OCI-LY7 (cell line): Measurements from ENCODE around the gene EGR4. TPM values are rescaled to one million over a fixed set of nuclear protein-coding genes. Genes with fewer than 3 reads are reported as not detected.
"Not testable (repeated sequence)": the region's sequence is repeated elsewhere in the genome, so short reads cannot be mapped to it uniquely, and the experiment has no call there.

Experiments used
- BruUV-seq: library from RNA; stranded (reverse); fragments of 400-500 nt; replicated peaks from 2 replicates; lab custom pipeline; 2021; lab: Mats Ljungman, UMichigan
- CTCF ChIA-PET: fragments of 300-600 bp; sonication (Branson Sonifier 250); formaldehyde crosslinking; loops from one replicate; lab custom pipeline; 2022; ENCODE audit warnings: antibody characterized with exemption; ENCODE audit not compliant: unreplicated experiment; lab: Charles Lee
- POLR2A ChIA-PET: fragments of 300-600 bp; sonication (Branson Sonifier 250); formaldehyde crosslinking; loops from one replicate; lab custom pipeline; 2022; ENCODE audit warnings: antibody characterized with exemption; lab: Charles Lee
- DNase-seq: peaks from one replicate; pipeline ENCODE4 v3.0.0-alpha.2; 2015; ENCODE audit warnings: low spot score
- H2AFZ ChIP-seq: fragments of 200-600 bp; sonication (generic), shearing (Covaris generic); 2 replicates; pipeline ENCODE4 v1.6.1; 2014; ENCODE audit warnings: mild to moderate bottlenecking, antibody characterized with exemption, low read length, moderate library complexity
- H3K27ac ChIP-seq: fragments of 200-600 bp; sonication (generic); 2 replicates; pipeline ENCODE4 v1.5.1; 2014; ENCODE audit warnings: mixed run types, low read depth, mild to moderate bottlenecking, moderate library complexity, low read length, inconsistent platforms; ENCODE audit not compliant: poor library complexity, severe bottlenecking
- H3K36me3 ChIP-seq: fragments of 200-600 bp; sonication (generic); 2 replicates; pipeline ENCODE4 v1.6.1; 2014; ENCODE audit warnings: mild to moderate bottlenecking, antibody characterized with exemption, low read length, moderate library complexity, mixed read lengths; ENCODE audit not compliant: insufficient read depth
- H3K4me1 ChIP-seq: fragments of 200-600 bp; sonication (generic); 2 replicates; pipeline ENCODE4 v1.5.1; 2014; ENCODE audit warnings: mild to moderate bottlenecking, low read length; ENCODE audit not compliant: insufficient read depth, poor library complexity, severe bottlenecking
- H3K4me2 ChIP-seq: fragments of 200-600 bp; sonication (generic); 2 replicates; pipeline ENCODE4 v1.6.1; 2014; ENCODE audit warnings: mild to moderate bottlenecking, low read length
- H3K4me3 ChIP-seq: fragments of 200-600 bp; sonication (generic); 2 replicates; pipeline ENCODE4 v1.5.1; 2014; ENCODE audit warnings: mild to moderate bottlenecking, low read depth, low read length; ENCODE audit not compliant: poor library complexity, severe bottlenecking
- H3K79me2 ChIP-seq: fragments of 200-600 bp; sonication (generic); 2 replicates; pipeline ENCODE4 v1.6.1; 2016; ENCODE audit warnings: low read depth, mild to moderate bottlenecking, low read length, moderate library complexity, mixed read lengths; ENCODE audit not compliant: insufficient read depth
- H3K9me2 ChIP-seq: fragments of 200-600 bp; sonication (generic); 2 replicates; pipeline ENCODE4 v1.6.1; 2016; ENCODE audit warnings: mild to moderate bottlenecking, low read length, mixed read lengths; ENCODE audit not compliant: insufficient read depth
- H3K9me3 ChIP-seq: fragments of 200-600 bp; sonication (generic); 2 replicates; pipeline ENCODE4 v1.6.1; 2014; ENCODE audit warnings: mild to moderate bottlenecking, mixed run types, low read length, mixed read lengths
- H4K20me1 ChIP-seq: fragments of 200-600 bp; sonication (generic); 2 replicates; pipeline ENCODE4 v1.6.1; 2014; ENCODE audit warnings: mild to moderate bottlenecking, antibody characterized with exemption, low read length, moderate library complexity, mixed read lengths; ENCODE audit not compliant: insufficient read depth
- EZH2phosphoT487 ChIP-seq: fragments of 200-600 bp; sonication (generic); IDR thresholded peaks from 2 replicates; pipeline ENCODE4 v1.6.1; 2018; ENCODE audit warnings: low read depth, borderline replicate concordance, mild to moderate bottlenecking, mixed run types, antibody characterized with exemption, low read length, moderate library complexity, mixed read lengths
- intact Hi-C: fragments of 100-400 bp; cut with micrococcal nuclease; formaldehyde crosslinking; loops from one replicate; pipeline ENCODE4 v1.10.0; 2022; ENCODE audit not compliant: unreplicated experiment
- total RNA-seq, 2 experiments: library from RNA; depleted of rRNA in 1 of 2; stranded (reverse); fragments of >200 nt in 1 of 2; shearing (Covaris generic) in 1 of 2; gene quantifications; 2 replicates each; pipeline ENCODE4 v1.2.3, GENCODE V29; 2014 to 2022
- TF ChIP-seq, protein P1 (sequence below): fragments of 200-600 bp; sonication (generic); conservative IDR thresholded peaks from 2 replicates; pipeline ENCODE4 v1.5.1; 2014; ENCODE audit warnings: mild to moderate bottlenecking, antibody characterized with exemption, low read length, moderate library complexity, mixed read lengths

EGR4 gene
- total RNA-seq, 2 experiments from 2014 or later = not detected

DNA sequence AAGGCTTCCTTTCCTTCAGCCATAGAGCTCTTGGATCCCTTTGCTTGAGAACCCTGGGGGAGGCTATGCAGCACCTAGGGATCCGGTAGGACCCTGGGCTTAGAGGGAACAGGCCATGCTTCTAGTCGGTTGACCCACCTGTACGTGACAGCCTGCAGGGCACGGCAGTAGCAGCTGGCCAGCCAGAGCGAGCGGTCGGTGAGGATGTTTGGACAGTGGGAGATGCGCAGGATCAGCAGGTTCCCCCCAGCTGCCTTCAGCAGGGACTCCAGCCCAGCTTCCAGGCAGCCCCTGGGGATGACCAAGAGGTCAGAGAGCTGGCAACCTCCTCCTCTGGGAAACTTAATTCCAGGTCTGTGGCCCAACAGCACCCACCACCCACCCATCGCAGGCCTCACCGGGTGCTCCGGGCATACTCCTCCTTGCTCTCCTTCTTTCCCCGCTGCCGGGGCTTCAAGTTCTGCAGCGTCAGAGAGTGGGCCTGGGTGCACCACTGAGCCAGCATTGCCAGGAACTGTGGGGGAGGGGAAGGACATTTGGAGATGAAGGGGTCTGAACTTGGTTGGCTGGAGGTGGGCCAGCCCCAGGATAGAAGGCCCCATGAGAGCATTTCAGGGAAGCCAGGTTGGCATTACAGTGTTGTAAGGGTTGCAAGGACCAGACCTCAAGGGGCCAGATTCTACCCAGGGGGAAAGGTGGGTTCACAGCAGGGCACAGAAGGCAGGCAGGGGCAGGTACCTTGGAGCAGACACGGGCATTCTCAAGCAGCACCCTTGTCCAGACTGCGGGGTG, 29.6 kb downstream of the EGR4 start:
- intact Hi-C loops = no loop called here
- DNase-seq = no peak
- ChIA-PET POLR2A (no interaction called here), CTCF (interaction anchor here (0.7 kb wide), 1 partner anchor 162 kb away, joined by 3 read pairs; no protein-coding TSS in a partner anchor)
- Histone ChIP-seq H3K4me1 (no peaks in the 10 kb centered on the region), H3K4me2 (no peak overlapping the region), H3K79me2 (peaks cover 14% of the 10 kb centered on the region; the same call in 1 of the 2 replicates), H3K4me3 (no peak overlapping the region), H3K27ac (no peak overlapping the region), H2AFZ (no peak overlapping the region), H3K36me3 (peaks cover 87% of the 10 kb centered on the region), H3K9me3 (no peaks in the 10 kb centered on the region), H3K9me2 (no peaks in the 10 kb centered on the region), H4K20me1 (no peaks in the 10 kb centered on the region)
- TF ChIP-seq, protein P1, sequence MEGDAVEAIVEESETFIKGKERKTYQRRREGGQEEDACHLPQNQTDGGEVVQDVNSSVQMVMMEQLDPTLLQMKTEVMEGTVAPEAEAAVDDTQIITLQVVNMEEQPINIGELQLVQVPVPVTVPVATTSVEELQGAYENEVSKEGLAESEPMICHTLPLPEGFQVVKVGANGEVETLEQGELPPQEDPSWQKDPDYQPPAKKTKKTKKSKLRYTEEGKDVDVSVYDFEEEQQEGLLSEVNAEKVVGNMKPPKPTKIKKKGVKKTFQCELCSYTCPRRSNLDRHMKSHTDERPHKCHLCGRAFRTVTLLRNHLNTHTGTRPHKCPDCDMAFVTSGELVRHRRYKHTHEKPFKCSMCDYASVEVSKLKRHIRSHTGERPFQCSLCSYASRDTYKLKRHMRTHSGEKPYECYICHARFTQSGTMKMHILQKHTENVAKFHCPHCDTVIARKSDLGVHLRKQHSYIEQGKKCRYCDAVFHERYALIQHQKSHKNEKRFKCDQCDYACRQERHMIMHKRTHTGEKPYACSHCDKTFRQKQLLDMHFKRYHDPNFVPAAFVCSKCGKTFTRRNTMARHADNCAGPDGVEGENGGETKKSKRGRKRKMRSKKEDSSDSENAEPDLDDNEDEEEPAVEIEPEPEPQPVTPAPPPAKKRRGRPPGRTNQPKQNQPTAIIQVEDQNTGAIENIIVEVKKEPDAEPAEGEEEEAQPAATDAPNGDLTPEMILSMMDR = no peak
- TF ChIP-seq EZH2phosphoT487 = no peak
- BruUV-seq = no TSS peak

GRCh38 chr2:73262691-73263429, 30.5 kb downstream of the EGR4 start:
- H3K4me2 ChIP-seq, CTCF ChIA-PET, H3K79me2 ChIP-seq, H3K9me3 ChIP-seq, BruUV-seq, H3K27ac ChIP-seq, H3K4me1 ChIP-seq, DNase-seq, H2AFZ ChIP-seq, H4K20me1 ChIP-seq, H3K4me3 ChIP-seq, H3K9me2 ChIP-seq, POLR2A ChIA-PET, intact Hi-C loops: not testable (repeated sequence)
- peaks cover 87% of the 10 kb centered on the region for H3K36me3 ChIP-seq

- CTCF ChIA-PET = interaction anchor here (0.9 kb wide), 1 partner anchor 44 kb away, joined by 3 read pairs; no protein-coding TSS in a partner anchor
- H3K36me3 ChIP-seq = peaks cover 86% of the 10 kb centered on the region
- H4K20me1 ChIP-seq = no peaks in the 10 kb centered on the region
- H3K4me1 ChIP-seq = no peaks in the 10 kb centered on the region
- no peaks in the 10 kb centered on the region for H3K9me2 ChIP-seq
- DNase-seq = no peak
- H2AFZ ChIP-seq = no peak overlapping the region
- BruUV-seq = no TSS peak
- 0 out of 2 replicates have a peak, but pooled peaks cover 2% of the 10 kb centered on the region for H3K79me2 ChIP-seq
- POLR2A ChIA-PET = no interaction called here
- intact Hi-C loops = no loop called here
- no peaks in the 10 kb centered on the region for H3K9me3 ChIP-seq
- no peak for TF ChIP-seq EZH2phosphoT487
- TF ChIP-seq, protein P1 = no peak
- no peak overlapping the region for H3K4me2 ChIP-seq
- H3K4me3 ChIP-seq = no peak overlapping the region
- no peak overlapping the region for H3K27ac ChIP-seq
These were observed 31.2 kb downstream of the EGR4 start for GRCh38 chr2:73262108-73262651.
